K562 (cell line): ENCODE data around the gene PDLIM7. TPM values are rescaled to one million over a fixed set of nuclear protein-coding genes. Genes with fewer than 3 reads are reported as not detected.

Experiments
- EGR1 ChIP-seq: fragments of 450-650 bp; conservative IDR thresholded peaks from 2 replicates; pipeline ENCODE4 v1.6.1; 2017; ENCODE audit warnings: mild to moderate bottlenecking
- HEY1 ChIP-seq: fragments of 250-450 bp; sonication (Bioruptor Pico); IDR thresholded peaks from 2 replicates; pipeline ENCODE4 v1.5.0; 2020; ENCODE audit warnings: mild to moderate bottlenecking, moderate library complexity, borderline replicate concordance
- HMG20A ChIP-seq: fragments of 450-650 bp; formaldehyde crosslinking; conservative IDR thresholded peaks from 2 replicates; pipeline ENCODE4 v1.4.0; 2020; ENCODE audit warnings: mild to moderate bottlenecking, mixed read lengths
- MAFG ChIP-seq: fragments of 450-650 bp; conservative IDR thresholded peaks from 2 replicates; pipeline ENCODE4 v1.6.1; 2016; ENCODE audit warnings: missing genetic modification characterization, missing compliant biosample characterization
- MBD2 ChIP-seq: sonication (generic); IDR thresholded peaks from 2 replicates; pipeline ENCODE4 v1.6.1; 2016; ENCODE audit warnings: low read depth, borderline replicate concordance
- MECOM ChIP-seq: fragments of 250-450 bp; sonication (Bioruptor Pico); IDR thresholded peaks from 2 replicates; pipeline ENCODE4 v1.8.0; 2022; ENCODE audit warnings: inconsistent platforms
- PHB ChIP-seq: fragments of 250-450 bp; sonication (Bioruptor Pico); IDR thresholded peaks from 2 replicates; pipeline ENCODE4 v1.5.0; 2021
- PHB2 ChIP-seq: fragments of 450-650 bp; IDR thresholded peaks from 2 replicates; pipeline ENCODE4 v1.6.1; 2017; ENCODE audit warnings: low read depth
- RBM39 ChIP-seq: fragments of 200-400 bp; formaldehyde crosslinking; optimal IDR thresholded peaks from 2 replicates; pipeline ENCODE3; 2018; ENCODE audit warnings: low read depth, low read length
- SIN3B ChIP-seq: fragments of 450-650 bp; IDR thresholded peaks from 2 replicates; pipeline ENCODE4 v1.6.1; 2017; ENCODE audit warnings: low read depth, mild to moderate bottlenecking, moderate library complexity
- TAF15 ChIP-seq: fragments of 200-400 bp; formaldehyde crosslinking; IDR thresholded peaks from 2 replicates; pipeline ENCODE4 v1.6.1; 2017; ENCODE audit warnings: mild to moderate bottlenecking, low read depth, low read length, moderate library complexity
- TCF7L2 ChIP-seq: fragments of 150-350 bp; IDR thresholded peaks from 2 replicates; pipeline ENCODE4 v1.6.1; 2016; ENCODE audit warnings: low read depth, mild to moderate bottlenecking, low read length, moderate library complexity
- WHSC1 ChIP-seq: IDR thresholded peaks from one replicate; pipeline ENCODE4 v1.6.1; 2012; ENCODE audit warnings: low read length, control low read depth, inconsistent platforms
- ZC3H4 ChIP-seq: sonication (generic); formaldehyde crosslinking; IDR thresholded peaks from 2 replicates; pipeline ENCODE4 v1.9.0; 2021; ENCODE audit warnings: missing genetic modification reagents, borderline replicate concordance
- ZNF24 ChIP-seq: fragments of 450-650 bp; IDR thresholded peaks from 2 replicates; pipeline ENCODE4 v1.6.1; 2016
- ZNF76 ChIP-seq: fragments of 250-450 bp; sonication (Bioruptor Pico); IDR thresholded peaks from 2 replicates; pipeline ENCODE4 v1.4.0; 2020; ENCODE audit warnings: mild to moderate bottlenecking, moderate library complexity, borderline replicate concordance
- polyA plus RNA-seq, 8 experiments: library from polyadenylated mRNA; depleted of rRNA in 4 of 8; stranded (reverse) in 5 of 8; unstranded in 3 of 8; fragments of >200 nt; fragmentation: Nextera tagmentation in 2 of 8; fragmentation: Illumina TruSeq in 1 of 8; extraction: Ambion mirVana in 2 of 8; extraction: Trizol in 1 of 8; gene quantifications; 2 replicates each; pipeline versions ENCODE4 v1.2.1 to v1.2.3, GENCODE V29; 2011 to 2014; ENCODE audit warnings: inconsistent platforms in 1 of 8, missing spikeins in 1 of 8
- total RNA-seq, 7 experiments: library from RNA; depleted of rRNA in 6 of 7; stranded (reverse); fragments of >200 nt in 6 of 7; fragmentation: Illumina TruSeq in 2 of 7; extraction: Trizol in 2 of 7; gene quantifications; 2 replicates each; pipeline versions ENCODE4 v1.2.1 to v1.2.3, GENCODE V29; 2011 to 2021; ENCODE audit warnings: low replicate concordance in 1 of 7
- TF ChIP-seq, protein P1 (sequence below): fragments of 250-450 bp; sonication (Bioruptor Pico); IDR thresholded peaks from 2 replicates; pipeline ENCODE4 v1.8.0; 2021; ENCODE audit warnings: moderate library complexity, mild to moderate bottlenecking, inconsistent platforms
- TF ChIP-seq, protein P2 (sequence below): fragments of 450-650 bp; formaldehyde crosslinking; conservative IDR thresholded peaks from 2 replicates; pipeline ENCODE4 v1.4.0; 2022; ENCODE audit warnings: mild to moderate bottlenecking, missing genetic modification characterization
- TF ChIP-seq, protein P3 (sequence below): fragments of 450-650 bp; IDR thresholded peaks from 2 replicates; pipeline ENCODE4 v1.6.1; 2016
- TF ChIP-seq, protein P4 (sequence below): conservative IDR thresholded peaks from 2 replicates; pipeline ENCODE4 v1.6.1; 2011; ENCODE audit warnings: low read depth, mild to moderate bottlenecking, low read length; ENCODE audit not compliant: control insufficient read depth

The PDLIM7 gene
- total and polyA plus RNA-seq, 9 of the 15 experiments (the other 6 are each of a cell fraction or from before 2014, with no cell fraction given): 2.1 to 124 (median 32.6) TPM

DNA sequence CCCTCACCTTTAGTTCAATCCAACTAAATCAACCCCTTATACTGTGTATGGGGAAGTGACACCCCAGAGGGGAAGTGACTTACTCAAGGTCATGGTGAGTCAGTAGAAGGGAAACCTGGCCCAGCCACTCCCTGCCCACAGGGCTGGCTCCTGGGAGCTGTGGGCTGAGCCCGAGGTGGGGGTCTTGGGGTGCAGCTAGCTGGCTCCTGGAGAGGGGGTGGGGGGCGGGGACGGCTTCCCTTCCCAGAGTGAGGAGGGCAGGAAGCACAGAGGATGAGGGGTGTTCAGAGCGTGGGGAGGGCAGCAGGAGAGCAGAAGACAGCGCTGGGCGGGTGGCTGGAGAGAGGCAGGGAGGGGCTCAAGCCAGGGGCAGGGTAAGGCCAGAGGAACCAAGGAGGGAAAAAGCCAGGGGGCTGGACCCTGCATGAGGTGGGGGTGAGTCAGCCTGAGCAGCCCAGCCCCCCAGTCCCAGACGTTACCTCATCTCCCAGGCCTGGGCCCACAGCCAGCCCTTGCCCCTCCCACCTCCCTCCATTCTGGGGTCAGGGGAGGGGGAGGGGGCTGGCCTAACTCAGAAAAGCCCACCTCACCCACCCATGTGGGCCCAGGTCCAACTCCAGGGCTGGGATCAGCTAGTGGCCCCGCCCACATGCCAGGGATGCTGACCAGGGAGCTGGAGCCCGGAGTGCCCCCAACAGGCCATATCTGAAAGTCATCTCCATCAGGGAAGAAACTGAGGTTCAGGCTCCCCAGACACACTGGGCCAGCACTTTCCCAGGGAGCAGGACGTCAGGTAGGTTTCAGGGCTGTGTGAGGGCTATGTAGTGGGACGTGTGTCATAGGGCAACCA is 2.8 kb downstream of the PDLIM7 start (continued):
- TF ChIP-seq, protein P1, sequence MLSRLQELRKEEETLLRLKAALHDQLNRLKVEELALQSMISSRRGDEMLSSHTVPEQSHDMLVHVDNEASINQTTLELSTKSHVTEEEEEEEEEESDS (CRISPR knock-in tag): no peak
- TF ChIP-seq MECOM (CRISPR knock-in tag) (no peak), MBD2 (0 out of 2 replicates have a peak, but pooled peaks have one; percentile 33), SIN3B (no peak), ZC3H4 (CRISPR knock-in tag) (peak; percentile 45; the same call in 1 of the 2 replicates), TCF7L2 (no peak), MAFG (tag) (no peak), HEY1 (CRISPR knock-in tag) (no peak), ZNF76 (CRISPR knock-in tag) (no peak), ZNF24 (no peak), RBM39 (no peak), PHB2 (no peak), TAF15 (no peak), HMG20A (CRISPR knock-in tag) (no peak), PHB (CRISPR knock-in tag) (no peak), WHSC1 (no peak), EGR1 (0 out of 2 replicates have a peak, but pooled peaks have one; percentile 18)
- TF ChIP-seq, protein P2, sequence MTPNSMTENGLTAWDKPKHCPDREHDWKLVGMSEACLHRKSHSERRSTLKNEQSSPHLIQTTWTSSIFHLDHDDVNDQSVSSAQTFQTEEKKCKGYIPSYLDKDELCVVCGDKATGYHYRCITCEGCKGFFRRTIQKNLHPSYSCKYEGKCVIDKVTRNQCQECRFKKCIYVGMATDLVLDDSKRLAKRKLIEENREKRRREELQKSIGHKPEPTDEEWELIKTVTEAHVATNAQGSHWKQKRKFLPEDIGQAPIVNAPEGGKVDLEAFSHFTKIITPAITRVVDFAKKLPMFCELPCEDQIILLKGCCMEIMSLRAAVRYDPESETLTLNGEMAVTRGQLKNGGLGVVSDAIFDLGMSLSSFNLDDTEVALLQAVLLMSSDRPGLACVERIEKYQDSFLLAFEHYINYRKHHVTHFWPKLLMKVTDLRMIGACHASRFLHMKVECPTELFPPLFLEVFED: no peak
- TF ChIP-seq, protein P3, sequence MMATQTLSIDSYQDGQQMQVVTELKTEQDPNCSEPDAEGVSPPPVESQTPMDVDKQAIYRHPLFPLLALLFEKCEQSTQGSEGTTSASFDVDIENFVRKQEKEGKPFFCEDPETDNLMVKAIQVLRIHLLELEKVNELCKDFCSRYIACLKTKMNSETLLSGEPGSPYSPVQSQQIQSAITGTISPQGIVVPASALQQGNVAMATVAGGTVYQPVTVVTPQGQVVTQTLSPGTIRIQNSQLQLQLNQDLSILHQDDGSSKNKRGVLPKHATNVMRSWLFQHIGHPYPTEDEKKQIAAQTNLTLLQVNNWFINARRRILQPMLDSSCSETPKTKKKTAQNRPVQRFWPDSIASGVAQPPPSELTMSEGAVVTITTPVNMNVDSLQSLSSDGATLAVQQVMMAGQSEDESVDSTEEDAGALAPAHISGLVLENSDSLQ: 0 out of 2 replicates have a peak, but pooled peaks have one; percentile 14
- TF ChIP-seq, protein P4, sequence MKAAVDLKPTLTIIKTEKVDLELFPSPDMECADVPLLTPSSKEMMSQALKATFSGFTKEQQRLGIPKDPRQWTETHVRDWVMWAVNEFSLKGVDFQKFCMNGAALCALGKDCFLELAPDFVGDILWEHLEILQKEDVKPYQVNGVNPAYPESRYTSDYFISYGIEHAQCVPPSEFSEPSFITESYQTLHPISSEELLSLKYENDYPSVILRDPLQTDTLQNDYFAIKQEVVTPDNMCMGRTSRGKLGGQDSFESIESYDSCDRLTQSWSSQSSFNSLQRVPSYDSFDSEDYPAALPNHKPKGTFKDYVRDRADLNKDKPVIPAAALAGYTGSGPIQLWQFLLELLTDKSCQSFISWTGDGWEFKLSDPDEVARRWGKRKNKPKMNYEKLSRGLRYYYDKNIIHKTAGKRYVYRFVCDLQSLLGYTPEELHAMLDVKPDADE: 0 out of 2 replicates have a peak, but pooled peaks have one; percentile 54
